GM18907 (cell line): ENCODE data around the gene CDC42BPA.
"Not testable (repeated sequence)": the region's sequence is repeated elsewhere in the genome, so short reads cannot be mapped to it uniquely, and the experiment has no call there.

Source experiments
- ATAC-seq: cut with Tn5 transposase; IDR thresholded peaks from one replicate; pipeline ENCODE4 v1.9.1; 2021; ENCODE audit warnings: mild to moderate bottlenecking, moderate library complexity; ENCODE audit not compliant: unreplicated experiment

CDC42BPA gene

GRCh38 chr1:227308367-227309336 lies 9.6 kb downstream of the CDC42BPA start:
- ATAC-seq = no peak

- ATAC-seq = no peak
These were observed 11.6 kb downstream of the CDC42BPA start for GRCh38 chr1:227306689-227307088.

DNA sequence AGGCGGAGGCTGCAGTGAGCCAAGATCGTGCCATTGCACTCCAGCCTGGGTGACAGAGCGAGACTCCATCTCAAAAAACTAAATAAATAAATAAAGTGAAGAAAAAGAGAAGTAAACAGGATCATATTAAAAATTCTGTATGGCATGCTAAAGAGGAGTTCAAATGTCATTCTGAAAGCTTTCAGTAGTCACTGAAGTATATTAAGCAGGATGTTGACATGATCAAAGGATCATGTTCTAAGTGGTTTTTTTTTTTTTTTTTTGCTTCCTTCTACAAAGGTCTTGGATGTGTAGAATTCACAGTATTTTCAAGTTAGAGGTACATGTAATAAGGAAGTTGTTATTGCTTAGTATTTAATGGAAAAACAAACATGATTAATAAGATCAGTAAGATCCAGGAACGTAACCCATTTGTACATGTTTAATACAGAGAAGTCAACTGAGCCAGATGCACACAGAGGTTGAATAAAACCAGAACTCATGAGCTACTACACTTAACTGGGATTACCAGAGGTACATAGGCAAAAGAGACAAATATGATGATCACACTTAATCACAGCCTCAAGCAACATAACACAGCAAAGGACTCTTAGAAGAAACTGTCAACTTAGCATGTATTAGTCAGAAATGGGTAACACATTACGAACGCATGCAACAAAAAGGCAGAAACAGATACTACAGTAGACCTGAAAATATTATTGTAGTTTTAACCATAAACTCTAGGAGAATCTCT lies 12.2 kb downstream of the CDC42BPA start:
- ATAC-seq = no peak

GRCh38 chr1:227304665-227305064 lies 13.6 kb downstream of the CDC42BPA start:
- ATAC-seq = no peak

DNA sequence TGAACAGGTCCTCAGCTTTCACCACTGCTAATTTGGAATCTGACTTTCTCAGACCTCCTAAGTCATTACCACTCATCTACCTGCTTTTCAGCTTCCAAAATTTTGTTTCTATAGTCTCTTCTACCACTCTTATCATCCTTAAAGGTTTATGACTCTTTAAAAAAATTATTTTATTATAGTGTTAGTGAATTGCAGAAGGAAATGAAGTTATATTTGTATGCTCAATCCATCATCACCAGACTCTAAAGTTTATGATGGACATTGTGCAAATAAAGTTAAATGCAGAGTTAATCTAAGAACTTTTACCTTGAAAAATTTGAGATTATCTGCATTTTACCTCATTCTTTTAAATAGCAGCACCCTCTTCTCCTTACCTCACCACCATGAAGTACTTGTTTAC lies 14.6 kb downstream of the CDC42BPA start:
- no peak for ATAC-seq

- ATAC-seq = no peak
These were observed 17.6 kb downstream of the CDC42BPA start for GRCh38 chr1:227300682-227301081.

DNA sequence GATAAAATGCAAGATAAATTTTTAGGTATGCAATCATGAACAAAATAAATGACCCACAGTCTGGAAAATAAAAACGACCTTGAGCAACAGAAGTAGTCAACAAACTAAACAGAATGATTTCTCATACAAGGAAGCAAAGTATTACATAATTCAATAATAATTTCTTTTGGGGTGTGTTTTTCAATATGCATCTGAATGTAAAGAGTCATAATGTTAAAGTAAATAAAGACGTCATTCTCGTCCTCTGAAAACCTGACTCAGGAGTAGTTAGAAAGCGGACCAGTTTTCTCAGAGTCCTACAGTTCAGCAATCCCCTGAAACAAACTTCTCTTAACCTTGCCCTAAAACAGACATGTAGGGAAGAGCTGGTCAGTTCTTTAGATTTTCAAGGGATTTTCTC lies 18.6 kb downstream of the CDC42BPA start:
- no peak for ATAC-seq

- no peak for ATAC-seq
These were observed 19.1 kb downstream of the CDC42BPA start for GRCh38 chr1:227299241-227299627.

DNA sequence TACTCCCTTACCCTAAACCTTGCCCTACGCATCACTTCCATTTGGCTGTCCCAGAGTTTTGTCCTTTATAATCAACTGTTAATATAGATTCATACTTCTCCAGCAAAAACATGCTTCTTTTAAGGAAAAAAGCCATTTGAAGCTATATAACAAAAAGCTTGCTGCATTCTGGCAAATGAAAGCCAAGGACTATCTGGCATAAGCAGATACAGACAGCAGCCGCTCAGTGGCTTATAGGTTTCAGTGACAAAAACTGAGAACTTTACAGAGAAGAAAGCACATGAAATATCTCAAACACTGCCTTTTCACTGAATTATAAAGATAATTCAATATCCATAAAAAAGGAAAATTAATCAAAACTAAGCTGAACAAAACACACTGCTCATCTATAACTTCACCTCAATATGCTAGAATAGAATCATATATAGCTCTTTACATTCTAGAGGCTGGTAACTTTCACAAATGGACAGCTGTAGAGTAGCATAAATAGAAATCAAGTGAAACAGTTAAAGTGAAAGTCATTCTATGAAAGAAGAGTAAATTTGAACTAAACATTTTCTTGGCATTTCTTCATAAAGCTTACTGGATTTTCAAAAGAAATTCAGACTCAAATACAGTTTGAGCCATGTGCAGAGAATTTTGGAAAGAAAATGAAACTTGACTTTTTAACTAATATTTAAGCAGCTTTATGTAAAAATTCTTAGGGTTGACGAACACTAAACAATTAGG lies 19.6 kb downstream of the CDC42BPA start:
- ATAC-seq = no peak

DNA sequence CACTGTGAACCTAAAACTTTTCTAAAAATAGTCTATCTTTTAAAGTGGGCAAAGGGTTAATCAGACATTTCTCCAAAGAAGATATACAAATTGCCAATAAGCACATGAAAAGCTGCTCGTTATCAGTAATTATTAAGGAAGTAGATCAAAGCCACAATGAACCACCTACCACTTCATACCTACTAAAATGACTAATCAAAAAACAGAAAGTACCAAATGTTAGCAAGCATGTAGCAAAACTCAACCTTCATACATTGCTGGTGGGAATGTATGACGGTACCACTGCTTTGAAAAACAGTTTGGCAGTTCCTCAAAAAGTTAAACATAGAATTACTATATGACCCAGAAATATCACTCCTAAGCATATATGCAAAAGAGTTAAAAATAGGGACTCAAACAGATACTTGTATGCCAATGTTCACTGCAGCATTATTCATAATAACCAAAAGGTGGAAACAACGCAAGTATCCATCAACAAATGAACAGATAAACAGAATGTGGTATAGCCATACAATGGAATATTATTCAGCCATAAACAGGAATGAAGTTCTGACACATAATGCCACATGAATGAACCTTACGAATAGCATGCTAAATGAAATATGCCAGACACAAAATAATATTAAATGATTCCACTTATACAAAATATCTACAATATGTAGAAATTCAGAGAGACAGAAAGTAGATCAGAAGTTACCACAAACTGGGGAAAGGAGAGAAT lies 21.1 kb downstream of the CDC42BPA start:
- ATAC-seq = no peak

GRCh38 chr1:227295609-227296008 lies 22.7 kb downstream of the CDC42BPA start:
- no peak for ATAC-seq

DNA sequence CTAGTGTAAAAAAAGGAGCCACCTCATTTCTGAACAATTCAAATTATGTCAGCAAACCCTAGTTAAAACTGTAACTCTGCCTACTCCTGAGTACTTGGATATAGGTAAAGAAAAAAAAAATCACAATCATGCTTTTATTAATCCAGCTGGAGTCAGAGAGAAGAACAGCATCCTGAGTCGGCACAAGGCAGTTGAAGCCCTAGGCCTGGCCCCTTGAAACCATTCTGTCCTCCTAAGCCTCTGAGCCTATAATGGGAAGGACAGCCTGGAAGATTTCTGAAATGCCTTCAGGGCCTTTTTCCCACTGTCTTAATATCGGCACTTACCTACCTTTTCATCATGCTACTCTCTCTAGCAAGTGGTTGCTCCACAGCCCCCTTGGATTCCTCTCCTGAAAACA lies 32.5 kb downstream of the CDC42BPA start:
- no peak for ATAC-seq

DNA sequence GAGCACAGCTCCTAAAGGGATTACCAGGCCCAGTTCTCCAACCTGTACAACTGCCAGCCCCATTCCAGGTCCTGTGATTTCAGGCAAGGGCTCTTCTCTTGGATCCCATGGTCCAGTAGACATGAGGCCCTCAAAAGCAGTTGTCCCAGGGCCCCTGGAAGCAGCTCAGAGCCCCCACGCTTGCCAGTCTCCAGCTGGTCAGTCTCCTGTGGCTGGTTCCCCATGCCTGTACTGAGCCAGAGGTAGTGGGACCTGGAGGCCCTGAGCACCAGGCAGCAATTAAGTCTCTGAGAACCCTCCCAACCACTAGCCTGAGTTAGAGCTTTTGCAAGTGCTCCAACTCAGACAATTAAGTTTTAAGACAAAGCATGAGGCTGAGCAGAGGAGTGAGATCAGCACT lies 36.9 kb downstream of the CDC42BPA start:
- ATAC-seq = no peak

DNA sequence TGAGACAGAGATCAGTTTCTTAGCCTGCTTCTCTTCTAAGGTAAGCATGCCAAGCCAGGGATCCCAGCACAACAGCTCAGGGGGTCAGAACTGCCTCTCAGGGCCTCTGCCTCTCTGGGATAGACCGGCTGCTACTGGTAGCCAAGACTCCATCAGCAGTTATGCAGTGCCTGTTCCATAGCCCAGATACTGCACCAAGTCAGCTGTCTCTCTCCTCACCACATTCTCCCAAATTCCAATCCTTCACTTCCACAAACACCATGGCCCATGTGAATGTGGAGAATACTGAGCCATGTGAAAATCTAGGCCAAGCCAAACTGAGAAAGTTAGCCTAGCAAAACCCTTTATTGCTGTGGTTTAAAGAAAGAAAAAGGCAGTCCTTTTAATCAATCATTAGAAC lies 37.5 kb downstream of the CDC42BPA start:
- ATAC-seq = no peak

- not testable (repeated sequence) for ATAC-seq
These were observed 42.1 kb downstream of the CDC42BPA start for GRCh38 chr1:227276156-227276693.

- ATAC-seq = no peak
These were observed 44.7 kb downstream of the CDC42BPA start for GRCh38 chr1:227273557-227273956.

DNA sequence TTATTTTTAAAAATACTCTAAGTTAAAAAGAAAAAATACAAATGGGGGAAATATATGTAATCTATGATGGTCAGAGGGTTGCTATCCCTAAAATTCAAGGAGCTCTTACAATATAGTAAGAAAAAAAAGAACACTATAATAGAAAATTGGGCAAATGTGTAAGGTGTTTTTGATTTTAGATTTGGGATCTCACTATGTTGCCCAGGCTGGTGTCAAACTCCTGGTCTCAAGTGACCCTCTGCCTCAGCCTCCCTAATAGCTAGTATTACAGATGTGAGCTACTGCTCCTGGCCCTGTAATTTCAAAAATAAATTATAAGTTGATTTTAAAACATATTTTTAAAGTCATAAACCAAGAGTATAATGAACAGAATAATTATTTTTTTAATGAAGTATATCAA lies 45.9 kb downstream of the CDC42BPA start:
- ATAC-seq = no peak

- ATAC-seq = no peak
These were observed 47.7 kb downstream of the CDC42BPA start for GRCh38 chr1:227270554-227270953.

DNA sequence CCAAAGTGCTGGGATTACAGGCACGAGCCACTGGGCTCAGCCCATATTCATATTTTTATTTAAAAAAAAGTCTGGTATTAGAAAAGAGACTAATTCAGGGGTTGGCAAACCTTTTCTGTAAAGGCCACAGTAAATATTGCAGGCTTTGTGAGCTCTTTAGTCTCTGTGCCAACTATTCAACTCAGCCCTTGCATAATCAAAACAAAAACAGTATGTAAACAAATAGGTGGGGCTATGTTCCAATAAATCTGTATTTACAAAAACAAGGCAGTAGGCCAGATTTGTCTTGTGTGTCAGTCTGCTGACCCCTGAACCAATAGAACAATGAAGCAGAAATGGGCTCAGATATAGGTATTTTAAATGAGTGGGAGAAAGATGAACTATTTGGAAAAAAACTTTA lies 49.3 kb downstream of the CDC42BPA start:
- ATAC-seq = no peak

DNA sequence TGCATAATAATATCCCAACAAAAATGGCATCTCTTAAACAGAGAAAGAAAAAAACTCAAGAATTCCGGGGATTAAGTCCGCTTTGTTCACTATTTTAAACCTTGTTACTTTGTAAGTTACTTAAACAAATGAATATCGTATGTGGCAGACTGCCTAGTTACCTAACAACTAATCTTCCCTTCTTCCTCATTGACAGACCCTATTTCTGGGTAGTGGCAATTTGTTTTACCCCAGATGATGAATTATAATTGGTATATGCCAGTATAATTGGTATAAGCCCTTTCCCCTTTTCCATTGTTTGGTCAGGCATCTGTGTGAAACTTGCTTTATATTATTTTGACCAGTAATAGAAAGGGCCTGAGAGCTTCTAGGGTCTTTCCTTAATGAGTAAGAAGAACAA lies 52.4 kb downstream of the CDC42BPA start:
- ATAC-seq = no peak
